Measurements from ENCODE around the gene PXDN. TPM values are rescaled to one million over a fixed set of nuclear protein-coding genes. Genes with fewer than 3 reads are reported as not detected.

Gene PXDN
- total and polyA plus RNA-seq, 2 of the 4 experiments (the other 2 are of a cell fraction), result 153 to 332 TPM

DNA sequence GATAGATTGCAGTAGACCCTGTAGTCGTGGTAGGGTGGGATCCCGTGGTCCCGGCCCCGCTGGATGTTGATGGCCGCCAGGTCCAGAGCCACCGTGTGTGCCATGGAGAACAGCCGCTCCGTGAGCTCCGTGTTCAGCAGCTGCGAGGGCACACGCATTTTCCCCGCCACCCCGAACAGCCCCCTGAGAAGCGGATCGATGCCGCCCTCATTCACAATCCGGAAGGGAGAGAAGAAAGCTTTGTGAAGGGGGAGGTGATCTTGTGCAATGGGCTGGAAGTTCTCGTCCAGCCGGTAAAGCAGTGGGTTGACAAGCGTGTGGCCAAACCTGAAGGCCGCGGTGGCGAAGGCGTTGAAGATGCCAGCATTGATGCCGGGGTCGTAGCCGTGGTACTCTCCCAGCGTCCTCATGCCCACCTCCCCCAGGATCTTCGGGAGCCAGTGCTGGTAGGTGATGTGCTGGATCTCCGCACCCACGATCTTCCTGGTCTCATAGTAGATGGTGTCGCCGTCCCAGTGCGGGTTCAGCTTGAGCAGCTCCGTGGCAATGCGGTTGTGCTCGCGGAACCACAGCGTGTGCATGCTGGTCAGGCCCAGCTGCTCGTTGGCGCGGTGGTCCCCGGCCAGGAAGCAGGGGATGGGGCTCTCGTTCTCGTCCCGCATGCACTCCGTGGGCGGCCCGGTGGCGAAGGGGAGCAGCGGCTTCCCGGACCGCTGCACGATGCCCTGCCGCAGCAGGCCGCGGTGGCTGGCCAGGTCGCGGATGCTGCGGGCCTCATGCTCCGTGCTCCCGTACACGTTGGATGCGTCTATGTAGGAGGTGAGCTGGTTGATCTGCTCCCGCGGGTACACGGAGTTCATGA, 95.8 kb downstream of the PXDN start:
- no peak overlapping the region for H4K91ac ChIP-seq (ENCODE audit: insufficient read depth, low read depth, low read length)
- no peaks in the 10 kb centered on the region for H3K9me3 ChIP-seq (ENCODE audit: control insufficient read depth, insufficient read depth, low read length)
- no TSS peak for BruUV-seq (replicated peaks)
- H2BK120ac ChIP-seq (ENCODE audit: low read depth, low read length), result no peak overlapping the region
- DNase-seq (no peak), ATAC-seq (ENCODE audit: low read depth) (no peak)
- dilution Hi-C loops (cut with HindIII; ENCODE audit: low sequenced_read_pairs, unreplicated experiment) (no loop called here), in situ Hi-C loops (cut with MboI; ENCODE audit: low sequenced_read_pairs) (no loop called here), intact Hi-C loops (cut with micrococcal nuclease) (no loop called here)
- no peak overlapping the region for H2BK20ac ChIP-seq (ENCODE audit: low read depth, low read length)
- no peak overlapping the region for H2AK9ac ChIP-seq (replicated peaks; ENCODE audit: low read depth, low read length, poor library complexity)
- H4K8ac ChIP-seq (ENCODE audit: low read depth in 2 of 2, low read length in 2 of 2), result no peak overlapping the region
- no peak overlapping the region for H3K18ac ChIP-seq (ENCODE audit: low read depth, low read length)
- peaks cover 22% of the 10 kb centered on the region for H3K4me1 ChIP-seq (ENCODE audit: control insufficient read depth, insufficient read depth, low read length)
- CTCF ChIA-PET, result no interaction called here
- H3K79me1 ChIP-seq (ENCODE audit: low read depth in 1 of 2, low read length in 2 of 2), result peaks cover 46 to 92% of the 10 kb centered on the region in 2 experiments
- no peak overlapping the region for H3K23ac ChIP-seq (ENCODE audit: low read depth, low read length)
- TF ChIP-seq RFX5 (IDR thresholded peaks at IDR 0.05; ENCODE audit: low read depth, low read length), result no peak
- TF ChIP-seq MXI1 (IDR thresholded peaks at IDR 0.05; ENCODE audit: borderline replicate concordance, low read depth, low read length), result no peak
- TF ChIP-seq, protein P1, sequence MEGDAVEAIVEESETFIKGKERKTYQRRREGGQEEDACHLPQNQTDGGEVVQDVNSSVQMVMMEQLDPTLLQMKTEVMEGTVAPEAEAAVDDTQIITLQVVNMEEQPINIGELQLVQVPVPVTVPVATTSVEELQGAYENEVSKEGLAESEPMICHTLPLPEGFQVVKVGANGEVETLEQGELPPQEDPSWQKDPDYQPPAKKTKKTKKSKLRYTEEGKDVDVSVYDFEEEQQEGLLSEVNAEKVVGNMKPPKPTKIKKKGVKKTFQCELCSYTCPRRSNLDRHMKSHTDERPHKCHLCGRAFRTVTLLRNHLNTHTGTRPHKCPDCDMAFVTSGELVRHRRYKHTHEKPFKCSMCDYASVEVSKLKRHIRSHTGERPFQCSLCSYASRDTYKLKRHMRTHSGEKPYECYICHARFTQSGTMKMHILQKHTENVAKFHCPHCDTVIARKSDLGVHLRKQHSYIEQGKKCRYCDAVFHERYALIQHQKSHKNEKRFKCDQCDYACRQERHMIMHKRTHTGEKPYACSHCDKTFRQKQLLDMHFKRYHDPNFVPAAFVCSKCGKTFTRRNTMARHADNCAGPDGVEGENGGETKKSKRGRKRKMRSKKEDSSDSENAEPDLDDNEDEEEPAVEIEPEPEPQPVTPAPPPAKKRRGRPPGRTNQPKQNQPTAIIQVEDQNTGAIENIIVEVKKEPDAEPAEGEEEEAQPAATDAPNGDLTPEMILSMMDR (conservative IDR thresholded peaks at IDR 0.05; ENCODE audit: low read depth, low read length), result no peak
- no peak for TF ChIP-seq BHLHE40 (IDR thresholded peaks at IDR 0.05; ENCODE audit: low read depth, low read length)
- TF ChIP-seq RAD21 (IDR thresholded peaks at IDR 0.05; ENCODE audit: low read length), result no peak
- TF ChIP-seq, protein P2, sequence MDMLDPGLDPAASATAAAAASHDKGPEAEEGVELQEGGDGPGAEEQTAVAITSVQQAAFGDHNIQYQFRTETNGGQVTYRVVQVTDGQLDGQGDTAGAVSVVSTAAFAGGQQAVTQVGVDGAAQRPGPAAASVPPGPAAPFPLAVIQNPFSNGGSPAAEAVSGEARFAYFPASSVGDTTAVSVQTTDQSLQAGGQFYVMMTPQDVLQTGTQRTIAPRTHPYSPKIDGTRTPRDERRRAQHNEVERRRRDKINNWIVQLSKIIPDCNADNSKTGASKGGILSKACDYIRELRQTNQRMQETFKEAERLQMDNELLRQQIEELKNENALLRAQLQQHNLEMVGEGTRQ (IDR thresholded peaks at IDR 0.05; ENCODE audit: low read depth, low read length), result no peak
- no peak for TF ChIP-seq CEBPB (IDR thresholded peaks at IDR 0.05; ENCODE audit: low read depth, low read length)
- no peak for TF ChIP-seq FOS (IDR thresholded peaks at IDR 0.05; ENCODE audit: low read depth, low read length)
- TF ChIP-seq, protein P3, sequence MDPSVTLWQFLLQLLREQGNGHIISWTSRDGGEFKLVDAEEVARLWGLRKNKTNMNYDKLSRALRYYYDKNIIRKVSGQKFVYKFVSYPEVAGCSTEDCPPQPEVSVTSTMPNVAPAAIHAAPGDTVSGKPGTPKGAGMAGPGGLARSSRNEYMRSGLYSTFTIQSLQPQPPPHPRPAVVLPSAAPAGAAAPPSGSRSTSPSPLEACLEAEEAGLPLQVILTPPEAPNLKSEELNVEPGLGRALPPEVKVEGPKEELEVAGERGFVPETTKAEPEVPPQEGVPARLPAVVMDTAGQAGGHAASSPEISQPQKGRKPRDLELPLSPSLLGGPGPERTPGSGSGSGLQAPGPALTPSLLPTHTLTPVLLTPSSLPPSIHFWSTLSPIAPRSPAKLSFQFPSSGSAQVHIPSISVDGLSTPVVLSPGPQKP (IDR thresholded peaks at IDR 0.05; ENCODE audit: borderline replicate concordance, low read depth, low read length), result no peak
- TF ChIP-seq NFE2L2 (IDR thresholded peaks at IDR 0.05; ENCODE audit: low read depth, low read length), result no peak
- TF ChIP-seq MAFK (IDR thresholded peaks at IDR 0.05; ENCODE audit: low read depth, low read length), result no peak
- TF ChIP-seq CHD1 (IDR thresholded peaks at IDR 0.05; ENCODE audit: low read depth, low read length), result no peak
- H2BK15ac ChIP-seq (ENCODE audit: low read depth, low read length), result no peak overlapping the region
- no peak overlapping the region for H3K4me3 ChIP-seq (ENCODE audit: insufficient read depth, low read depth, low read length)
- H3K56ac ChIP-seq (ENCODE audit: extremely low read depth, insufficient read depth, low read length), result no peak overlapping the region
- H3K9ac ChIP-seq (ENCODE audit: low read depth, low read length), result no peak overlapping the region
- H2AK5ac ChIP-seq (ENCODE audit: low read depth, low read length), result no peak overlapping the region
- no peaks in the 10 kb centered on the region for H3K27me3 ChIP-seq (ENCODE audit: control insufficient read depth, insufficient read depth, low read length)
- no peak overlapping the region for H3K27ac ChIP-seq (ENCODE audit: insufficient read depth, low read length)
- no peak overlapping the region for H4K5ac ChIP-seq (ENCODE audit: low read depth, low read length)
- no peak overlapping the region for H3K14ac ChIP-seq (replicated peaks; ENCODE audit: low read depth, low read length)
- POLR2A ChIA-PET (ENCODE audit: unreplicated experiment), result no interaction called here
- peak overlapping the region; percentile 8 for H2AFZ ChIP-seq (replicated peaks; ENCODE audit: low read length, poor library complexity)
- peaks cover 22% of the 10 kb centered on the region for H3K9me1 ChIP-seq (ENCODE audit: insufficient read depth, low read length)
- no peak overlapping the region for H3K4ac ChIP-seq (ENCODE audit: low read depth, low read length)
- WGBS, 2 experiments (ENCODE audit: extremely low coverage in 2 of 2, insufficient read length in 1 of 2), result 96% methylated on average over 57 of the region's 67 CpGs; no CpG with 5 or more reads in 1 of the 2 experiments
- H4K20me1 ChIP-seq (ENCODE audit: insufficient read depth, low read length), result peaks cover 57% of the 10 kb centered on the region
- peaks cover 72% of the 10 kb centered on the region for H3K36me3 ChIP-seq (ENCODE audit: control insufficient read depth, insufficient read depth, low read length)
- no peak overlapping the region for H3K4me2 ChIP-seq (ENCODE audit: low read depth, low read length)
- no peak overlapping the region for H2BK5ac ChIP-seq (ENCODE audit: low read depth, low read length, poor library complexity, severe bottlenecking)
